RWPE2 (cell line): ENCODE data around the gene CDC42BPA.

ENCODE experiments used
- ATAC-seq: fragments of 200-7000 bp; cut with Tn5 transposase; 3 replicates; pipeline ENCODE4 v1.9.1; 2021; ENCODE audit warnings: low read depth
- DNase-seq: peaks from one replicate; pipeline ENCODE4 v3.0.0-alpha.2; 2020; ENCODE audit warnings: low spot score
- H3K27ac ChIP-seq: fragments of 450-650 bp; 2 replicates; pipeline ENCODE4 v1.5.1; 2017; ENCODE audit warnings: mild to moderate bottlenecking; ENCODE audit not compliant: poor library complexity, severe bottlenecking
- H3K27me3 ChIP-seq: fragments of 250-450 bp; sonication (Bioruptor Pico); 2 replicates; pipeline ENCODE4 v1.5.1; 2021; ENCODE audit warnings: mild to moderate bottlenecking, moderate library complexity; ENCODE audit not compliant: insufficient read depth, poor library complexity, severe bottlenecking
- H3K36me3 ChIP-seq: fragments of 250-450 bp; sonication (Bioruptor Pico); 2 replicates; pipeline ENCODE4 v1.5.1; 2020; ENCODE audit warnings: low read depth, mild to moderate bottlenecking, moderate library complexity
- H3K4me1 ChIP-seq: fragments of 250-450 bp; sonication (Bioruptor Pico); 2 replicates; pipeline ENCODE4 v1.5.1; 2021; ENCODE audit warnings: mild to moderate bottlenecking, moderate library complexity; ENCODE audit not compliant: insufficient read depth, poor library complexity, severe bottlenecking
- H3K4me3 ChIP-seq: fragments of 250-450 bp; sonication (Bioruptor Pico); 2 replicates; pipeline ENCODE4 v1.5.1; 2021; ENCODE audit warnings: mild to moderate bottlenecking, moderate library complexity; ENCODE audit not compliant: severe bottlenecking
- H3K9me3 ChIP-seq: fragments of 250-450 bp; sonication (Bioruptor Pico); 2 replicates; pipeline ENCODE4 v1.5.1; 2021; ENCODE audit warnings: mild to moderate bottlenecking, moderate library complexity; ENCODE audit not compliant: severe bottlenecking
- CTCF ChIP-seq: fragments of 450-650 bp; IDR thresholded peaks from one replicate; pipeline ENCODE4 v1.5.1; 2017; ENCODE audit warnings: mild to moderate bottlenecking, moderate library complexity; ENCODE audit not compliant: poor library complexity, severe bottlenecking

The CDC42BPA gene

GRCh38 chr1:227308367-227309336, 9.6 kb downstream of the CDC42BPA start:
- DNase-seq = no peak
- H3K36me3 ChIP-seq = no peaks in the 10 kb centered on the region
- H3K9me3 ChIP-seq = no peaks in the 10 kb centered on the region
- H3K4me1 ChIP-seq = peaks cover 13% of the 10 kb centered on the region
- H3K27ac ChIP-seq = no peak overlapping the region
- ATAC-seq = no peak
- no peak overlapping the region for H3K4me3 ChIP-seq
- no peak for TF ChIP-seq CTCF
- no peaks in the 10 kb centered on the region for H3K27me3 ChIP-seq

GRCh38 chr1:227306689-227307088, 11.6 kb downstream of the CDC42BPA start:
- Histone ChIP-seq H3K4me1 (no peaks in the 10 kb centered on the region), H3K27ac (no peak overlapping the region), H3K36me3 (no peaks in the 10 kb centered on the region), H3K4me3 (no peak overlapping the region), H3K9me3 (no peaks in the 10 kb centered on the region), H3K27me3 (no peaks in the 10 kb centered on the region)
- no peak for TF ChIP-seq CTCF
- DNase-seq (no peak), ATAC-seq (no peak)

GRCh38 chr1:227305894-227306626, 12.2 kb downstream of the CDC42BPA start:
- Histone ChIP-seq H3K27me3 (no peaks in the 10 kb centered on the region), H3K27ac (no peak overlapping the region), H3K36me3 (no peaks in the 10 kb centered on the region), H3K4me3 (no peak overlapping the region), H3K4me1 (no peaks in the 10 kb centered on the region), H3K9me3 (no peaks in the 10 kb centered on the region)
- DNase-seq = no peak
- ATAC-seq = no peak
- TF ChIP-seq CTCF = no peak

- H3K4me3 ChIP-seq = no peak overlapping the region
- no peaks in the 10 kb centered on the region for H3K27me3 ChIP-seq
- H3K27ac ChIP-seq = no peak overlapping the region
- no peak for ATAC-seq
- H3K9me3 ChIP-seq = no peaks in the 10 kb centered on the region
- no peak for DNase-seq
- peaks cover 3% of the 10 kb centered on the region for H3K4me1 ChIP-seq
- no peaks in the 10 kb centered on the region for H3K36me3 ChIP-seq
- no peak for TF ChIP-seq CTCF
These were observed 13.6 kb downstream of the CDC42BPA start for GRCh38 chr1:227304665-227305064.
